Measurements from ENCODE around the gene RHOB.
"Not testable (repeated sequence)": the region's sequence is repeated elsewhere in the genome, so short reads cannot be mapped to it uniquely, and the experiment has no call there.

Gene RHOB

DNA sequence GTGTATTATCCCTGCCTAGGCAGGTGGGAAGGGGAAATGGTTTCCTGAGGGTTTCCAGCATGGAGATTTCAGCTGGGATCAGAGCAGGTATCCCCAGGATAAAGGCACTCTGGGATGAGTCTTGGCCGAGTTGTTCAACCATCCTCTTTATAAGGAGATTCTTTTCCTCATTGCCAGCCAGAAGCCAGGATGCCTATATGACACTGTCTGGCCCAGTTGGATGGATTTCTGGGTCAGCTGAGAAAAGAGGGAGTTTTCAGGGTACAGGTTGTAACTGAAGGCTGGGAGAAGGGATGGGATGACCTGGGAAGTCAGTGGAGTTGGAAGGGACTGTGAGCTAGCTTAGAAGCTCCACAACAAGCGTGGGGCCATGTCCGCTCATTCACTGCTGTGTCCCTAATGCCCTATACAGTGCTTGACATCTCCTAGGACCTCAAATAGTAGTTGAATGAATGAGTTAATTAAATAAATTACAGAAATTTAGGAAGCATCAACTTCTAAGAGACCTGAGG lies 8.3 kb downstream of the RHOB start:
- DNase-seq, result no peak

GRCh38 chr2:20456116-20456571 lies 9.3 kb downstream of the RHOB start:
- DNase-seq, result no peak

DNA sequence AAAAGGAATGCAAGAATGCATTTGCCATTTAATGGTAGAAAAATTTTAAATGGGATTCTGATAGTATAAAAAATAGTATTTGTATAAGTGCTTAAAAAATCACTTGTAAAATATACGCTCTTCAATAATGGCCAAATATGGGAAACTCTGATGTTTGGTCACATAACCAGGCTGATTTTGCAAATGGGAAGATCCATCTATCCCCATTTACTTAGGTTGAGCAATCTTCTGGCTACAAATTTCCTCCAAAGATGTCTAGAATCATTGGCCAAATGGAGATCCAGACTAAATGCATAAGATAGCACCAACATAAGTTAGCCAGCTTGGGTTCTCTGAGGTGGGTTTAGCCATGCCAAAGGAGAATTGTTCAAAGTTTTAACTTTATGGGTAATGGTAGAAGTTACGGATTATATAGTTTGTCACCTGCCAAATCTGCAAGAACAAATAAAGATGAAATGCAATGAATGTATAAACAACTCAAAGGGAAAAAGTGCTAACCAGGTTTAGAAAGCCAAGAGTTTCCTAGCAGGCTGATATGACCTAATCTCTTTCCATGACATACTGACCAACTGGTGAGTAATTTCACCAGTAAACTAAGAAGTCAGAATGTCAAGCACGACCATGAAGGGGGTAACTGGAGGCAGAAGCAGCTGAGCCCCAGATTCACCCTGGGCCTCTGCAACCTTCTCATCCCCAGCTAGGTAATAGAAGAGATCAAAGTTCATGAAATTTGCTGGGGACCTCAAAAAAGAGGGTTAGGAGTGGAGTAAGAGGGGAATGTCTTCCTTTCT lies 10.0 kb downstream of the RHOB start:
- DNase-seq, result no peak

- DNase-seq, result no peak
Measured at GRCh38 chr2:20457661-20458630, 11.1 kb downstream of the RHOB start.

DNA sequence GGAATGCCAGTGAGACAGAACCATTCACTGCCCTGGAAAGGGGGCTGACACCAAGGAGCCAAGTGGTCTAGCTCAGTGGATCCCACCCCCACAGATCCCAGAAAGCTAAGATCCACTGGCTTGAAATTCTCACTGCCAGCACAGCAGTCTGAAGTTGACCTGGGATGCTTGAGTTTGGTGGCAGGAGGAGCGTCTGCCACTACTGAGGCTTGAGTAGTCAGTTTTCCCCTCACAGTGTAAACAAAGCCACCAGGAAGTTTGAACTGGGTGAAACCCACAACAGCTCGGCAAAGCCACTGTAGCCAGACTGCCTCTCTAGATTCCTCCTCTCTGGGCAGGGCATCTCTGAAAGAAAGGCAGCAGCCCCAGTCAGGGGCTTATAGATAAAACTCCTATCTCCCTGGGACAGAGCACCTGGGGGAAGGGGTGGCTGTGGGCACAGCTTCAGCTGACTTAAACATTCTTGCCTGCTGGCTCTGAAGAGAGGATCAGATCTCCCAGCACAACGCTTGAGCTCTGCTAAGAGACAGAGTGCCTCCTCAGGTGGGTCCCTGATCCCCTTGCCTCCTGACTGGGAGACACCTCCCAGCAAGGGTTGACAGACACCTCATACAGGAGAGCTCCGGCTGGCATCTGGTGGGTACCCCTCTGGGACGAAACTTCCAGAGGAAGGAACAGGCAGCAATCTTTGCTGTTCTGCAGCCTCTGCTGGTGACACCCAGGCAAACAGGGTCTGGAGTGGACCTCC lies 12.0 kb downstream of the RHOB start:
- DNase-seq, result not testable (repeated sequence)

GRCh38 chr2:20465716-20466394 lies 19.0 kb downstream of the RHOB start:
- peak; percentile 16 for DNase-seq

GRCh38 chr2:20467789-20468548 lies 21.1 kb downstream of the RHOB start:
- no peak for DNase-seq

- DNase-seq, result no peak
Measured at GRCh38 chr2:20468549-20469500, 22.0 kb downstream of the RHOB start.

DNA sequence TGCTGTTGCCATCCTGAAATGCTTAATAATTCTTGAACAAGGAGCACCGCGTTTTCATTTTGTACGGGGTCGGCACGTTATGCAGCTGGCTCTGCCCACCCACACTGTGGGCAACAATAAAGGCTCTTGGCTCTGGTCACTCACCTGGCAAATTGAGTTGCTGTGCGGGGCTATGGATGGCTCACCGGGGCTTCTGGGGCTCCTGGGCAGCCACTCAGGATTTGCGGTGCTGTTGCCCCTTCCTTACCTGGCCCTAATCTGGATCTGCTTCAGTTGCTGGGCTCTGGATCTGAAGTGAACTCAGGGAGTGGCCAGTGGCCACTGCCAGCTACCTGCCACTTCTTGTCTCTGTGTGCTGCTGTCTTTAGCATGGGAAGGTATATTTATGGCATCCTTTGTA lies 22.7 kb downstream of the RHOB start:
- DNase-seq, result no peak

DNA sequence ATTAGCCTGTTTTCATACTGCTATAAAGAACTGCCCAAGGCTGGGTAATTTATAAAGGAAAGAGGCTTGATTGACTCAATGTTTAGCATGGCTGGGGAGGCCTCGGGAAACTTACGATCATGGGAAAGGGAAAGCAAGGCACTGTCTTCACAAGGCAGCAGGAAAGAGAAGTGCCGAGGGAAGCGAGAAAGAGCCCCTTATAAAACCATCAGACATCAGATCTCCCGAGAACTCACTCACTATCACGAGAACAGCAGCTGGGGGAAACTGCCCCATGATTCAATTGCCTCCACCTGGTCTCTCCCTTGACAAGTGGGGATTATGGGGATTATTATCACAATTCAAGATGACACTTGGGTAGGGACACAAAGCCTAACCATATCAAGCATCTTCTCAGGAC lies 23.3 kb downstream of the RHOB start:
- no peak for DNase-seq

DNA sequence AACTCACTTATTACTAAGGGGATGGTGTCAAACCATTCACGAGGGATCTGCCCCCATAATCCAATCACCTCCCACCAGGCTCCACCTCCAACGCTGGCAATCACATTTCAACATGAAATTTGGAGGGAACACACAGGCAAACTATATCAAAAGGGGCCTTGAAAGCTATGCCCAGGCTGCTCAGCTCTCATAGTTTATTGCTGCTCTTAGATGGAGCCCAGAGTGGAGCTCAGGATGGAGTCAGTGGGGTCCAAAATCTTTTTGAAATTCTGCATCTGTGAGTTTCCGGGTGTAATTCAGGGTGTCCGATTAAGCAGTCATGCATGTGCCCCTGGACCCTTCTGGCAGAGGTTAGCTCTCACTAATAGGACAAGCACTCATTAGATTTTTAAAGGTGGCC lies 24.3 kb downstream of the RHOB start:
- DNase-seq, result no peak

- DNase-seq, result no peak
Measured at GRCh38 chr2:20471902-20472559, 25.2 kb downstream of the RHOB start.

DNA sequence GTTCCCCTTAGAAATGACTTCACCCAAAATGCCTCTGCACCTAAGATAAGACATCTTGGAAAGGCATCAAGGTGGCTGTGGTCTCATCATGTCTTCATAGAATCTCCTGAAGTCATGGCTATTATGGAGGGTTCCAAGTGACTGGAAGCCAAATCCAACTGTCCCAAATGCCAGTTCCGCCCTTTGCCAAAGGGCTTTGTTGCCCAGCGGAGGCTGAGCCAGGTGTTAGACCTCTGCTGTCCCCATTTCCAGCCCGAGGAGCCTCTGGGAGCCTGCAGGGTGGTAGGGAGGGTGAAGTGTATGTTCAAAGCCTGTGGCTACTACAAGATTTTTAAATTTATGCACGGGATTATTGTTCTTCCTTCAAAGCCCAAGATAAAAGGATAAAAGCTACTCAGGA lies 25.7 kb downstream of the RHOB start:
- DNase-seq, result no peak

GRCh38 chr2:20473128-20473527 lies 26.3 kb downstream of the RHOB start:
- DNase-seq, result no peak

GRCh38 chr2:20474757-20475566 lies 28.1 kb downstream of the RHOB start:
- no peak for DNase-seq

DNA sequence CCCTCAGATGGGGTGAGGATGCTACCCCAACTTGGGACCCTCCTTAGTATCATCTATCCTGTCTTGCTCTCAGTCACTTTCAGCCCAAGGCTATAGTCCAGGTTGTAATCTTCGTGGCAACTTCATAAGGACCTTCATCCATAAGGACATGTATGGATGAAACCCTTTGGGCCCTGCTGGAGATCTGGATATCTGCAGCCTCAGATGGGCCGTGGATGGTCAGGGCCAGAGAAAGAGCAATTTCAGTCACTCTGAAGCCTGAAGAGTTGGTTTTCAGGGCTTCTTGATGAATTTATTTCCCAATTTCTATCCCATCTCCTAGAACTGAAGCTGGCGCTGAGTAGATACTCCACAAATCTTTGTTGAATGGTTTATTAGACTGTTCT lies 28.7 kb downstream of the RHOB start:
- DNase-seq, result no peak

DNA sequence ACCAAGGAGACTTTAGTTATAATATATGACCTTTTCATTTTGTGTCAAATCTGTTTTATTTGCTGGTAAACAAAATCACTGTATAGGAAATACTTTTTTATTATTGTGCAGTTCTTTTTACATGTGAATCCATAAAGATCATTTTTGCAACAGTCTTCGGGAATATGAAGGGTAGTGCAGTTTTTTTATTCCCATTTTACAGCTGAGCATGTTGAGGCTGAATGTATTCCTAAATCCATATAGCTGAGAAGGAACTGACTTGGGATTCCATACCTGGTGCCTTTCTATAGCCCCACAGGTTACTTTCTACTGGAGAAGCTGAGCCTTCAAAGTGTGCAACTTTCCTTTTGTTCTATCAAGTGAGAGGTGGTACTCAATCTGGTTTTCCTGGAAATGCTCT lies 29.6 kb downstream of the RHOB start:
- DNase-seq, result no peak

DNA sequence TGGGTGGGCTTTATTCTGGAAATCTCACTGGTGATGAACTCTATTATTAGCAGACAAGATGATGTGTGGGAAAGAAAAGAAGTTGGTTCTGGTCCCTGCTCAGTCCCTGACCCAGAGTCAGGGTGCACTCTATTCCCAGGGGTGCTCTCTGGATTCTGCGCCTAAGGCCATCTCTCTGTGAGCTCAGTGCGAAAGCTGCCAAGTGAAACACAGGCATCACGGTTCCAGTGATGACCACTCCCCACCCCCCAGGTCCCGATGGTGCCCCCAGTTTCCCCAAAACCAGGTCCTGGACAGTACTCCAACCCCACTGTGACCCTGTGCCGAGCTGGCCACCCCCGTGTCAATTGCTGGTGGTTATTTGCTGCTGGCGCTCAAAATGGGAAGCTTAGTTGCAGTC lies 30.1 kb downstream of the RHOB start:
- no peak for DNase-seq

DNA sequence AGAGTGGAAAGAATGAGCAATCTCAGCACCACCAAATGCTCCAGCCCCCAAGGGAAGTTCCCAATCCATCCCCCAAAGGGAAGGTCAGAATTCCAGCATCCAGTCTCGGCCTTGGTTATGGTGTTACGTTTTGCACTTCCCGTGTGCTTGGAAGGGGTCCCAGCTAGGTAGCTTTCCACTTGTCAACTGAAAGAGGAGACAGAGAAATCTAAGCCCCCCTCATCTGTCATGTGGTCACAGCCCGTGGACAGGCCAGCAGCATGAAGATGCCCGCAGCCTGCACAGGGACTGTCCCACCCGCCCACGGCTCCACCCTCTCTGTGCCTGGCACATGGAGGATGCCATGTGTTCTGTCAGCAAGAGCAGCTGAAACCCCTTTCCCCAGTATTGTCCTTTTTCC lies 32.1 kb downstream of the RHOB start:
- DNase-seq, result no peak

Data from NCI-H1417 treated with DMSO at 0.1 percent for 48 hours (cell line).